ENCODE data around the gene PPM1G. TPM values are rescaled to one million over a fixed set of nuclear protein-coding genes. Genes with fewer than 3 reads are reported as not detected.
"Not testable (repeated sequence)": the region's sequence is repeated elsewhere in the genome, so short reads cannot be mapped to it uniquely, and the experiment has no call there.

The PPM1G gene
- total RNA-seq, 1 experiment from 2014 or later, result 164 TPM

- Histone ChIP-seq H3K36me3 (replicated peaks; ENCODE audit: control insufficient read depth, insufficient read depth, low read length) (peaks cover 3% of the 10 kb centered on the region), H3K27me3 (ENCODE audit: control insufficient read depth, insufficient read depth, low read length) (no peaks in the 10 kb centered on the region), H3K4me3 (ENCODE audit: insufficient read depth, low read depth, low read length) (peak within 1 kb of the TSS; percentile 100)
- DNase-seq, result peak; percentile 99
These were observed 19.0 kb upstream of the PPM1G start, which contains the start of gene NRBP1 for GRCh38 chr2:27428213-27428977. TSS of gene NRBP1 (plus strand) at chr2:27428631. CDS start at chr2:27433274, 4,643 bp downstream.

- no peaks in the 10 kb centered on the region for H3K27me3 ChIP-seq (ENCODE audit: control insufficient read depth, insufficient read depth, low read length)
- no peak for DNase-seq
- peak overlapping the region; percentile 100 for H3K4me3 ChIP-seq (ENCODE audit: insufficient read depth, low read depth, low read length)
- no peaks in the 10 kb centered on the region for H3K36me3 ChIP-seq (replicated peaks; ENCODE audit: control insufficient read depth, insufficient read depth, low read length)
These were observed 18.4 kb upstream of the PPM1G start for GRCh38 chr2:27427863-27428212.

GRCh38 chr2:27425039-27425438, 15.6 kb upstream of the PPM1G start:
- not testable (repeated sequence) for H3K27me3 ChIP-seq (ENCODE audit: control insufficient read depth, insufficient read depth, low read length); H3K36me3 ChIP-seq (replicated peaks; ENCODE audit: control insufficient read depth, insufficient read depth, low read length); DNase-seq; H3K4me3 ChIP-seq (ENCODE audit: insufficient read depth, low read depth, low read length)

GRCh38 chr2:27422958-27423357, 13.6 kb upstream of the PPM1G start:
- Histone ChIP-seq H3K36me3 (replicated peaks; ENCODE audit: control insufficient read depth, insufficient read depth, low read length) (no peaks in the 10 kb centered on the region), H3K4me3 (ENCODE audit: insufficient read depth, low read depth, low read length) (no peak overlapping the region), H3K27me3 (ENCODE audit: control insufficient read depth, insufficient read depth, low read length) (no peaks in the 10 kb centered on the region)
- DNase-seq, result no peak

GRCh38 chr2:27421660-27422250, 12.4 kb upstream of the PPM1G start:
- no peak overlapping the region for H3K4me3 ChIP-seq (ENCODE audit: insufficient read depth, low read depth, low read length)
- no peak for DNase-seq
- no peaks in the 10 kb centered on the region for H3K27me3 ChIP-seq (ENCODE audit: control insufficient read depth, insufficient read depth, low read length)
- H3K36me3 ChIP-seq (replicated peaks; ENCODE audit: control insufficient read depth, insufficient read depth, low read length), result no peaks in the 10 kb centered on the region

DNA sequence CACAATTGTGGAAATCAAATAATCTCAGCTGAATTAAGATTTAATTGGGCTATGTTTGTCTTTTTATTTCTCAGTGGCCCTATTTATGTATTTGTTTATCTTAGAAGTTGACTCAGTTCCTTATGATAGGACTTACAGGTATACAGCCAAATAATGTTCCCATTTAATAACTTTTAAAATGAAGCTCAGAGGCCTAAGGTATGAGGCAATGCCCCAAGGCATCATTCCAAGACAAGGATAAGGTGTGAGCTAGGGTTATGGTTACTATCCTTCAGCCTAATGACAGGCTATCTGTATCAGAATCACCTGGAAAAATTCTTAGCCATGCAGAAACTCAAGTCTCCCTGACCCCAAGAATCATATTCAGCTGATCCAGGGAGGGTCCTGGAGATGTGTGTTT, 11.6 kb upstream of the PPM1G start:
- no peaks in the 10 kb centered on the region for H3K36me3 ChIP-seq (replicated peaks; ENCODE audit: control insufficient read depth, insufficient read depth, low read length)
- H3K4me3 ChIP-seq (ENCODE audit: insufficient read depth, low read depth, low read length), result no peak overlapping the region
- DNase-seq, result no peak
- no peaks in the 10 kb centered on the region for H3K27me3 ChIP-seq (ENCODE audit: control insufficient read depth, insufficient read depth, low read length)

DNA sequence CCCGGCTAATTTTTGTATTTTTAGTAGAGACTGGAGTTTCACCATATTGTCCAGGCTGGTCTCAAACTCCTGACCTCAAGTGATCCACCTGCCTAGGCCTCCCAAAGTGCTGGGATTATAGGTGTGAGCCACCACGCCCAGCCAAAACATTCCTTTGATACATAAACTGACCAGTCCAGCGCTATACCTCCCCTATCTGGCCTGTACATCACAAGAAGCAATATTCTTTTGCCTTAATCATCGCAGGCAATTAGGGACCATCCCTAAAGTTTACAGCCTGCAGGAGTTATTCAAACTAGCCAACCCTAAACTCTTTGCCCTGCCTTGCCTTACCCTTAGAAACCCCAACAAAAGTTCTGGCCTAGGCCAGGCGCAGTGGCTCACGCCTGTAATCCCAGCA, 6.8 kb upstream of the PPM1G start:
- Histone ChIP-seq H3K27me3 (ENCODE audit: control insufficient read depth, insufficient read depth, low read length) (no peaks in the 10 kb centered on the region), H3K36me3 (replicated peaks; ENCODE audit: control insufficient read depth, insufficient read depth, low read length) (no peaks in the 10 kb centered on the region), H3K4me3 (ENCODE audit: insufficient read depth, low read depth, low read length) (no peak overlapping the region)
- DNase-seq, result no peak

- Histone ChIP-seq H3K4me3 (ENCODE audit: insufficient read depth, low read depth, low read length) (no peak overlapping the region), H3K27me3 (ENCODE audit: control insufficient read depth, insufficient read depth, low read length) (no peaks in the 10 kb centered on the region), H3K36me3 (replicated peaks; ENCODE audit: control insufficient read depth, insufficient read depth, low read length) (no peaks in the 10 kb centered on the region)
- DNase-seq, result no peak
These were observed 3.2 kb upstream of the PPM1G start for GRCh38 chr2:27412419-27413152.

DNA sequence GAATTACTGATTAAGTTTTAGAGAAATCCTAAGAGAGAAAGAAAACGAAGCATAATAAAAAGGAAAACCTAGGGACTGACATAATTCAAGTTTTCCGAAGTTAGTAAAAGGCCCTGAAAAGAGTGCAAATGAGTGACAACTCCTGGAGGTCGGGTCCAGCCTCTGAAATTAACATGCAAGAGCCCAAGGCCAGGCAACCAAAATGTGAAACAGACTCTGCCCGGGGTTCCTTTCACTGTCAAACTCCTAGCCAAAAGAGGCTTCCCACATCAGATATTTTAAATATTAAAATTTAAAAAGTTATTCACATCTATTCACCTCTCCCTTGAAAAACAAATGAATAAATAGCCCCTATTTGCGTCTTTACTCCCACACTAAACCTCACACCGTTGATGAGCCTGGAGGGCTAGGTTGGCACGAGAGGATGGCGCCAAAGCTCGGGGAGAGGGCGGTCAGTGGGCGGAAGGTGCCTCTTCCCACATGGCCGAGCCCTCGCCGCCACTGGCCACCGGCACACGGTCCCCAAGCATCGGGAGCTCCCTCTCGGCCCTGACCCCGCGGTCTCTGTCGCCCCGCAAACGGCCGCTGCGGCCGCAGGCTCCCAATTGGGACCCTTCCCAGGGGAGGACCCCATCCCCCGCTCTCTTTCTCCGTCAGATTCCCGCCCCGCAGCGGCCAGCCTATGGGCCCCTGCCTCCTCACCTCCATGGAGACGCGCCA, 630 bp downstream of the PPM1G start:
- peak; percentile 81 for DNase-seq
- peaks cover 2% of the 10 kb centered on the region; the same call in 1 of the 2 replicates for H3K36me3 ChIP-seq (replicated peaks; ENCODE audit: control insufficient read depth, insufficient read depth, low read length)
- peak overlapping the region; percentile 95 for H3K4me3 ChIP-seq (ENCODE audit: insufficient read depth, low read depth, low read length)
- no peaks in the 10 kb centered on the region for H3K27me3 ChIP-seq (ENCODE audit: control insufficient read depth, insufficient read depth, low read length)

- peaks cover 2% of the 10 kb centered on the region; the same call in 1 of the 2 replicates for H3K36me3 ChIP-seq (replicated peaks; ENCODE audit: control insufficient read depth, insufficient read depth, low read length)
- DNase-seq, result peak; percentile 89
- H3K4me3 ChIP-seq (ENCODE audit: insufficient read depth, low read depth, low read length), result peak overlapping the region; percentile 95
- H3K27me3 ChIP-seq (ENCODE audit: control insufficient read depth, insufficient read depth, low read length), result no peaks in the 10 kb centered on the region
These were observed 1.4 kb downstream of the PPM1G start for GRCh38 chr2:27407798-27408491.

DNA sequence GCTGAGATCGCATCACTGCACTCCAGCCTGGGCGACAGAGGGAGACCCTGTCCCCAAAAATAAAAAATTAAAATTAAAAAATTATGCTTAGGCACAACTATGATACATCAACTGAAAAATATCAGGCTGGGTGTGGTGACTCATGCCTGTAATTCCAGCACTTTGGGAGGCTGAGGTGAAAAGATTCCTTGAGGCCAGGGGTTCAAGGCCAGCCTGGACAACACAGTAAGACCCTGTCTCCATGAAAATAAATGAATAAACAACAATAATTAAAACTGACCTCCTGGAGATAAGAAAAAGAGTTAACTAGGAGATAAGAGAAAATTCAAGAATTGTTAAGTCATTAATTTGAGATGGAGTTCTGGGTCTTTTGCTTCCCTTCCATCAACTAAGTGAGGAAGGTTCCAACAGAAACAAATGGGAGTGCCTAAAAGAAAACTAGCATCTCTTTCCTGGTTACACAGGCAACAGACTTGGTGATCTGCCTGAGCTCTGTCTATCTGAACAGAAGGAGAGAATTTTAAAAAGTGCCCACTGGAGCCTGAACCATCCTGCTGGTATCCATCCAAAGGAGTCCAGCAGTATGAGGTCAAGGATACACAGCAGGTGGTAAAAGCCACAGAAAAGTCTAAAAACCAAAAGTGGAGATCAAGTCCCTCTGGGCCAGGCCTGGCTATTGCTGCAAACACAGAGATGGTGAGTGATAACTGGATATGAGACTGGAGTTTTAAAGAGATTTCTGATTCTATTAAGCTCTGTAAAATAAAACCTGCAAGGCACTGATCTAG, 8.8 kb downstream of the PPM1G start:
- no peaks in the 10 kb centered on the region for H3K36me3 ChIP-seq (replicated peaks; ENCODE audit: control insufficient read depth, insufficient read depth, low read length)
- DNase-seq, result no peak
- H3K27me3 ChIP-seq (ENCODE audit: control insufficient read depth, insufficient read depth, low read length), result no peaks in the 10 kb centered on the region
- H3K4me3 ChIP-seq (ENCODE audit: insufficient read depth, low read depth, low read length), result no peak overlapping the region

DNA sequence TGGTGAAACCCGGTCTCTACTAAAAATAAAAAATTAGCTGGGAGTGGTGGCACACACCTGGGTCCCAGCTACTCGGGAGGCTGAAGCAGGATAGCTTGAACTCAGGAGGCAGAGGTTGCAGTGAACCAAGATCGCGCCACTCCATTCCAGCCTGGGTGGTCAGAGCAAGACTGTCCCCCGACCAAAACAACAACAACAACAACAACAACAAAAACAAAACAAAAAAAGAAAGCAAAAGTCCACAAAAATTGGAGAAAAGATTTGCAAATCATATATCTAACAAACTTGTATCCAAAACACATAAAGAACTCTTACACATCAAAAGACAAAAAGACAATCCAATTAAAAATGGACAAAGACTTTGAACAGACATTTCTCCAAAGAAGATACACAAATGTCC, 10.4 kb downstream of the PPM1G start:
- Histone ChIP-seq H3K27me3 (ENCODE audit: control insufficient read depth, insufficient read depth, low read length) (no peaks in the 10 kb centered on the region), H3K36me3 (replicated peaks; ENCODE audit: control insufficient read depth, insufficient read depth, low read length) (no peaks in the 10 kb centered on the region), H3K4me3 (ENCODE audit: insufficient read depth, low read depth, low read length) (no peak overlapping the region)
- DNase-seq, result no peak

- no peak overlapping the region for H3K4me3 ChIP-seq (ENCODE audit: insufficient read depth, low read depth, low read length)
- no peaks in the 10 kb centered on the region; the same call in 1 of the 2 replicates for H3K36me3 ChIP-seq (replicated peaks; ENCODE audit: control insufficient read depth, insufficient read depth, low read length)
- DNase-seq, result no peak
- no peaks in the 10 kb centered on the region for H3K27me3 ChIP-seq (ENCODE audit: control insufficient read depth, insufficient read depth, low read length)
These were observed 16.2 kb downstream of the PPM1G start for GRCh38 chr2:27393225-27393624.
